WTC11 (cell line): Measurements from ENCODE around the gene WFDC12. TPM values are rescaled to one million over a fixed set of nuclear protein-coding genes. Genes with fewer than 3 reads are reported as not detected.

Source experiments
- ATAC-seq: fragments of 200-7000 bp; cut with Tn5 transposase; 2 replicates; pipeline ENCODE4 v1.10.0; 2021; ENCODE audit warnings: mild to moderate bottlenecking, moderate library complexity
- CTCF ChIA-PET: fragments of 300-600 bp; sonication (Branson Sonifier 250); formaldehyde crosslinking; loops from one replicate; lab custom pipeline; 2021; ENCODE audit warnings: antibody characterized with exemption; lab: Charles Lee
- POLR2A ChIA-PET: fragments of 350-600 bp; sonication (Branson Sonifier 250); formaldehyde crosslinking; loops from one replicate; lab custom pipeline; 2021; ENCODE audit warnings: antibody characterized with exemption; lab: Charles Lee
- DNase-seq: peaks from one replicate; pipeline ENCODE4 v3.0.0; 2021; ENCODE audit warnings: low spot score
- H3K27ac Mint-ChIP-seq: 2 replicates; pipeline ENCODE4 v1.8.0; 2021; ENCODE audit warnings: mixed read lengths
- H3K27me3 Mint-ChIP-seq: 2 replicates; pipeline ENCODE4 v1.8.0; 2021; ENCODE audit warnings: low read depth, mild to moderate bottlenecking, moderate library complexity, mixed read lengths
- H3K36me3 Mint-ChIP-seq: 2 replicates; pipeline ENCODE4 v1.8.0; 2021; ENCODE audit warnings: mixed read lengths
- H3K4me1 Mint-ChIP-seq: 2 replicates; pipeline ENCODE4 v1.8.0; 2022; ENCODE audit warnings: mixed read lengths
- H3K4me3 Mint-ChIP-seq: 2 replicates; pipeline ENCODE4 v1.8.0; 2021; ENCODE audit warnings: mild to moderate bottlenecking, moderate library complexity, mixed read lengths
- H3K9me3 Mint-ChIP-seq: 2 replicates; pipeline ENCODE4 v1.8.0; 2021; ENCODE audit warnings: mixed read lengths
- ETV6 ChIP-seq: sonication (generic); formaldehyde crosslinking; IDR thresholded peaks from 2 replicates; pipeline ENCODE4 v1.8.1; 2022; ENCODE audit warnings: mild to moderate bottlenecking, missing genetic modification reagents
- IRF2 ChIP-seq: sonication (generic); formaldehyde crosslinking; IDR thresholded peaks from 2 replicates; pipeline ENCODE4 v1.8.0; 2022; ENCODE audit warnings: low read depth, missing genetic modification reagents, borderline replicate concordance
- JUN ChIP-seq: sonication (generic); formaldehyde crosslinking; IDR thresholded peaks from 2 replicates; pipeline ENCODE4 v1.8.0; 2023; ENCODE audit warnings: mild to moderate bottlenecking, missing genetic modification reagents
- KAT7 ChIP-seq: sonication (generic); formaldehyde crosslinking; IDR thresholded peaks from 2 replicates; pipeline ENCODE4 v1.8.1; 2023; ENCODE audit warnings: missing genetic modification reagents, mild to moderate bottlenecking, borderline replicate concordance
- NR3C1 ChIP-seq: sonication (generic); formaldehyde crosslinking; conservative IDR thresholded peaks from 2 replicates; pipeline ENCODE4 v1.8.1; 2023; ENCODE audit warnings: low read depth, mild to moderate bottlenecking, missing genetic modification reagents
- PRRX2 ChIP-seq: fragments of 250-450 bp; sonication (Bioruptor Pico); IDR thresholded peaks from 2 replicates; pipeline ENCODE4 v1.8.0; 2021; ENCODE audit warnings: mild to moderate bottlenecking
- TCF7 ChIP-seq: sonication (generic); formaldehyde crosslinking; IDR thresholded peaks from 2 replicates; pipeline ENCODE4 v1.8.0; 2022; ENCODE audit warnings: mild to moderate bottlenecking, low read depth, missing genetic modification reagents, moderate library complexity
- ZNF232 ChIP-seq: sonication (generic); formaldehyde crosslinking; IDR thresholded peaks from 2 replicates; pipeline ENCODE4 v1.8.0; 2022; ENCODE audit warnings: mild to moderate bottlenecking, missing genetic modification reagents
- ZNF317 ChIP-seq: sonication (generic); formaldehyde crosslinking; IDR thresholded peaks from 2 replicates; pipeline ENCODE4 v1.8.1; 2023; ENCODE audit warnings: low read depth, mild to moderate bottlenecking, moderate library complexity, missing genetic modification reagents, borderline replicate concordance
- total RNA-seq: library from RNA; stranded (reverse); gene quantifications from 3 replicates; pipeline ENCODE4 v1.2.3, GENCODE V29; 2021
- TF ChIP-seq, protein P1 (sequence below): fragments of 200-600 bp; IDR thresholded peaks from 2 replicates; pipeline ENCODE4 v1.8.0; 2022; ENCODE audit warnings: antibody characterized with exemption
- TF ChIP-seq, protein P2 (sequence below): sonication (generic); formaldehyde crosslinking; IDR thresholded peaks from 2 replicates; pipeline ENCODE4 v1.8.1; 2023; ENCODE audit warnings: mild to moderate bottlenecking, missing genetic modification reagents, borderline replicate concordance
- TF ChIP-seq, protein P3 (sequence below): sonication (generic); formaldehyde crosslinking; IDR thresholded peaks from 2 replicates; pipeline ENCODE4 v1.8.0; 2022; ENCODE audit warnings: missing genetic modification reagents
- TF ChIP-seq, protein P4 (sequence below): sonication (generic); formaldehyde crosslinking; IDR thresholded peaks from 2 replicates; pipeline ENCODE4 v1.8.1; 2022; ENCODE audit warnings: mild to moderate bottlenecking, moderate library complexity, missing genetic modification reagents
- TF ChIP-seq, protein P5 (sequence below): fragments of 250-450 bp; sonication (Bioruptor Pico); IDR thresholded peaks from 2 replicates; pipeline ENCODE4 v1.9.0; 2021; ENCODE audit warnings: mild to moderate bottlenecking
- TF ChIP-seq, protein P6 (sequence below): sonication (generic); formaldehyde crosslinking; IDR thresholded peaks from 2 replicates; pipeline ENCODE4 v1.8.1; 2022; ENCODE audit warnings: low read depth, mild to moderate bottlenecking, moderate library complexity, missing genetic modification reagents, borderline replicate concordance

Gene WFDC12
- total RNA-seq, 1 experiment from 2014 or later: not detected

DNA sequence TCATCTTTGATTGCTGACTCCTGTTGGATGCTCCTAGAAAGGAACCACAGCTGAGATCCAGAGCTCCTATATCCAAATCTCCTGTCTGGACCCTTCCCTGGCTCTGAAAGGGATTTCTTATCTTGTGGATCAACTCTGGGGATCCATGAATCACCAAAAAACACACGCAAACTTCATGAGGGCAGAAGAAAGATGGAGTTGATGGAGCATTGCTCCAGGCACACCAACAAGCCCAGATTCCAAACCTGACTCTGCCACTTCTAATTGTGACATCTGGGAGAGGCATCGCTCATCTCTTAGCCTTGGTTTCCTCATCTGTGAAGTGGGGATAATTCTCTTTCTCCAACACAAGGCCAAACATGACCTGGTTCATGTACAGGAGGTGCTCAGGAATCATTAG lies 30.1 kb downstream of the WFDC12 start (continued):
- TF ChIP-seq, protein P1, sequence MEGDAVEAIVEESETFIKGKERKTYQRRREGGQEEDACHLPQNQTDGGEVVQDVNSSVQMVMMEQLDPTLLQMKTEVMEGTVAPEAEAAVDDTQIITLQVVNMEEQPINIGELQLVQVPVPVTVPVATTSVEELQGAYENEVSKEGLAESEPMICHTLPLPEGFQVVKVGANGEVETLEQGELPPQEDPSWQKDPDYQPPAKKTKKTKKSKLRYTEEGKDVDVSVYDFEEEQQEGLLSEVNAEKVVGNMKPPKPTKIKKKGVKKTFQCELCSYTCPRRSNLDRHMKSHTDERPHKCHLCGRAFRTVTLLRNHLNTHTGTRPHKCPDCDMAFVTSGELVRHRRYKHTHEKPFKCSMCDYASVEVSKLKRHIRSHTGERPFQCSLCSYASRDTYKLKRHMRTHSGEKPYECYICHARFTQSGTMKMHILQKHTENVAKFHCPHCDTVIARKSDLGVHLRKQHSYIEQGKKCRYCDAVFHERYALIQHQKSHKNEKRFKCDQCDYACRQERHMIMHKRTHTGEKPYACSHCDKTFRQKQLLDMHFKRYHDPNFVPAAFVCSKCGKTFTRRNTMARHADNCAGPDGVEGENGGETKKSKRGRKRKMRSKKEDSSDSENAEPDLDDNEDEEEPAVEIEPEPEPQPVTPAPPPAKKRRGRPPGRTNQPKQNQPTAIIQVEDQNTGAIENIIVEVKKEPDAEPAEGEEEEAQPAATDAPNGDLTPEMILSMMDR: no peak
- TF ChIP-seq, protein P2, sequence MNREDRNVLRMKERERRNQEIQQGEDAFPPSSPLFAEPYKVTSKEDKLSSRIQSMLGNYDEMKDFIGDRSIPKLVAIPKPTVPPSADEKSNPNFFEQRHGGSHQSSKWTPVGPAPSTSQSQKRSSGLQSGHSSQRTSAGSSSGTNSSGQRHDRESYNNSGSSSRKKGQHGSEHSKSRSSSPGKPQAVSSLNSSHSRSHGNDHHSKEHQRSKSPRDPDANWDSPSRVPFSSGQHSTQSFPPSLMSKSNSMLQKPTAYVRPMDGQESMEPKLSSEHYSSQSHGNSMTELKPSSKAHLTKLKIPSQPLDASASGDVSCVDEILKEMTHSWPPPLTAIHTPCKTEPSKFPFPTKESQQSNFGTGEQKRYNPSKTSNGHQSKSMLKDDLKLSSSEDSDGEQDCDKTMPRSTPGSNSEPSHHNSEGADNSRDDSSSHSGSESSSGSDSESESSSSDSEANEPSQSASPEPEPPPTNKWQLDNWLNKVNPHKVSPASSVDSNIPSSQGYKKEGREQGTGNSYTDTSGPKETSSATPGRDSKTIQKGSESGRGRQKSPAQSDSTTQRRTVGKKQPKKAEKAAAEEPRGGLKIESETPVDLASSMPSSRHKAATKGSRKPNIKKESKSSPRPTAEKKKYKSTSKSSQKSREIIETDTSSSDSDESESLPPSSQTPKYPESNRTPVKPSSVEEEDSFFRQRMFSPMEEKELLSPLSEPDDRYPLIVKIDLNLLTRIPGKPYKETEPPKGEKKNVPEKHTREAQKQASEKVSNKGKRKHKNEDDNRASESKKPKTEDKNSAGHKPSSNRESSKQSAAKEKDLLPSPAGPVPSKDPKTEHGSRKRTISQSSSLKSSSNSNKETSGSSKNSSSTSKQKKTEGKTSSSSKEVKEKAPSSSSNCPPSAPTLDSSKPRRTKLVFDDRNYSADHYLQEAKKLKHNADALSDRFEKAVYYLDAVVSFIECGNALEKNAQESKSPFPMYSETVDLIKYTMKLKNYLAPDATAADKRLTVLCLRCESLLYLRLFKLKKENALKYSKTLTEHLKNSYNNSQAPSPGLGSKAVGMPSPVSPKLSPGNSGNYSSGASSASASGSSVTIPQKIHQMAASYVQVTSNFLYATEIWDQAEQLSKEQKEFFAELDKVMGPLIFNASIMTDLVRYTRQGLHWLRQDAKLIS (CRISPR knock-in tag): no peak
- TF ChIP-seq, protein P3, sequence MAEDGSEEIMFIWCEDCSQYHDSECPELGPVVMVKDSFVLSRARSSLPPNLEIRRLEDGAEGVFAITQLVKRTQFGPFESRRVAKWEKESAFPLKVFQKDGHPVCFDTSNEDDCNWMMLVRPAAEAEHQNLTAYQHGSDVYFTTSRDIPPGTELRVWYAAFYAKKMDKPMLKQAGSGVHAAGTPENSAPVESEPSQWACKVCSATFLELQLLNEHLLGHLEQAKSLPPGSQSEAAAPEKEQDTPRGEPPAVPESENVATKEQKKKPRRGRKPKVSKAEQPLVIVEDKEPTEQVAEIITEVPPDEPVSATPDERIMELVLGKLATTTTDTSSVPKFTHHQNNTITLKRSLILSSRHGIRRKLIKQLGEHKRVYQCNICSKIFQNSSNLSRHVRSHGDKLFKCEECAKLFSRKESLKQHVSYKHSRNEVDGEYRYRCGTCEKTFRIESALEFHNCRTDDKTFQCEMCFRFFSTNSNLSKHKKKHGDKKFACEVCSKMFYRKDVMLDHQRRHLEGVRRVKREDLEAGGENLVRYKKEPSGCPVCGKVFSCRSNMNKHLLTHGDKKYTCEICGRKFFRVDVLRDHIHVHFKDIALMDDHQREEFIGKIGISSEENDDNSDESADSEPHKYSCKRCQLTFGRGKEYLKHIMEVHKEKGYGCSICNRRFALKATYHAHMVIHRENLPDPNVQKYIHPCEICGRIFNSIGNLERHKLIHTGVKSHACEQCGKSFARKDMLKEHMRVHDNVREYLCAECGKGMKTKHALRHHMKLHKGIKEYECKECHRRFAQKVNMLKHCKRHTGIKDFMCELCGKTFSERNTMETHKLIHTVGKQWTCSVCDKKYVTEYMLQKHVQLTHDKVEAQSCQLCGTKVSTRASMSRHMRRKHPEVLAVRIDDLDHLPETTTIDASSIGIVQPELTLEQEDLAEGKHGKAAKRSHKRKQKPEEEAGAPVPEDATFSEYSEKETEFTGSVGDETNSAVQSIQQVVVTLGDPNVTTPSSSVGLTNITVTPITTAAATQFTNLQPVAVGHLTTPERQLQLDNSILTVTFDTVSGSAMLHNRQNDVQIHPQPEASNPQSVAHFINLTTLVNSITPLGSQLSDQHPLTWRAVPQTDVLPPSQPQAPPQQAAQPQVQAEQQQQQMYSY (CRISPR knock-in tag): no peak
- no peak for TF ChIP-seq TCF7
- TF ChIP-seq, protein P4, sequence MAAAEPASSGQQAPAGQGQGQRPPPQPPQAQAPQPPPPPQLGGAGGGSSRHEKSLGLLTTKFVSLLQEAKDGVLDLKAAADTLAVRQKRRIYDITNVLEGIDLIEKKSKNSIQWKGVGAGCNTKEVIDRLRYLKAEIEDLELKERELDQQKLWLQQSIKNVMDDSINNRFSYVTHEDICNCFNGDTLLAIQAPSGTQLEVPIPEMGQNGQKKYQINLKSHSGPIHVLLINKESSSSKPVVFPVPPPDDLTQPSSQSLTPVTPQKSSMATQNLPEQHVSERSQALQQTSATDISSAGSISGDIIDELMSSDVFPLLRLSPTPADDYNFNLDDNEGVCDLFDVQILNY (CRISPR knock-in tag): no peak
- no peak for TF ChIP-seq KAT7 (CRISPR knock-in tag)
- TF ChIP-seq, protein P5, sequence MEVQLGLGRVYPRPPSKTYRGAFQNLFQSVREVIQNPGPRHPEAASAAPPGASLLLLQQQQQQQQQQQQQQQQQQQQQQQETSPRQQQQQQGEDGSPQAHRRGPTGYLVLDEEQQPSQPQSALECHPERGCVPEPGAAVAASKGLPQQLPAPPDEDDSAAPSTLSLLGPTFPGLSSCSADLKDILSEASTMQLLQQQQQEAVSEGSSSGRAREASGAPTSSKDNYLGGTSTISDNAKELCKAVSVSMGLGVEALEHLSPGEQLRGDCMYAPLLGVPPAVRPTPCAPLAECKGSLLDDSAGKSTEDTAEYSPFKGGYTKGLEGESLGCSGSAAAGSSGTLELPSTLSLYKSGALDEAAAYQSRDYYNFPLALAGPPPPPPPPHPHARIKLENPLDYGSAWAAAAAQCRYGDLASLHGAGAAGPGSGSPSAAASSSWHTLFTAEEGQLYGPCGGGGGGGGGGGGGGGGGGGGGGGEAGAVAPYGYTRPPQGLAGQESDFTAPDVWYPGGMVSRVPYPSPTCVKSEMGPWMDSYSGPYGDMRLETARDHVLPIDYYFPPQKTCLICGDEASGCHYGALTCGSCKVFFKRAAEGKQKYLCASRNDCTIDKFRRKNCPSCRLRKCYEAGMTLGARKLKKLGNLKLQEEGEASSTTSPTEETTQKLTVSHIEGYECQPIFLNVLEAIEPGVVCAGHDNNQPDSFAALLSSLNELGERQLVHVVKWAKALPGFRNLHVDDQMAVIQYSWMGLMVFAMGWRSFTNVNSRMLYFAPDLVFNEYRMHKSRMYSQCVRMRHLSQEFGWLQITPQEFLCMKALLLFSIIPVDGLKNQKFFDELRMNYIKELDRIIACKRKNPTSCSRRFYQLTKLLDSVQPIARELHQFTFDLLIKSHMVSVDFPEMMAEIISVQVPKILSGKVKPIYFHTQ (CRISPR knock-in tag): no peak
- no peak for TF ChIP-seq ZNF232
- TF ChIP-seq ZNF317 (CRISPR knock-in tag): no peak

DNA sequence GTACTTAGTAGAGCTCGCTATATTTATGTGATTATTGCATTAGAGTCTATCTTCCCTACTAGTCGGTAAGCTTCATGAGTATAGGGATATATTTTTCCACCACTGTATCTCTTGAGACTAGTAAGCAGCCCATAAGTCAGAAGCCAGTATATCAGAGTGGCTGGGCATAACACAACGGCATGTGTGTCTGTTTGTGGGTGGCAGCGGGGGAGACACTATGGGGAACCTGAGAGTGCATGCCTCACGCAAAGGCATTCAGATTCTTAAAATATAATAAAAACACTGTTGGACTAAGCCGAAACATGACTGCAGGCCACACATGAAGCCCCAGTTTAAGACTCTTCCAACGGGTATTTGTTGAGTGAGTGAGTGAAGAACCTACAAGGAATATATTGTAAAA lies 31.4 kb downstream of the WFDC12 start:
- ChIA-PET POLR2A (no interaction called here), CTCF (interaction anchor here (0.8 to 9.5 kb wide), 4 partner anchors 20 to 137 kb away, joined by 4 to 165 read pairs (median 54); partner anchors contain the start of gene WFDC5)
- H3K36me3 Mint-ChIP-seq: peaks cover 3% of the 10 kb centered on the region; the same call in 1 of the 2 replicates
- peaks cover 20% of the 10 kb centered on the region for H3K27me3 Mint-ChIP-seq
- ATAC-seq: no peak
- H3K4me3 Mint-ChIP-seq: no peak overlapping the region
- no peak for DNase-seq
- no peak overlapping the region for H3K27ac Mint-ChIP-seq
- TF ChIP-seq ETV6: no peak
- TF ChIP-seq TCF7: no peak
- TF ChIP-seq JUN (CRISPR knock-in tag): no peak
- TF ChIP-seq PRRX2: no peak
- TF ChIP-seq, protein P6, sequence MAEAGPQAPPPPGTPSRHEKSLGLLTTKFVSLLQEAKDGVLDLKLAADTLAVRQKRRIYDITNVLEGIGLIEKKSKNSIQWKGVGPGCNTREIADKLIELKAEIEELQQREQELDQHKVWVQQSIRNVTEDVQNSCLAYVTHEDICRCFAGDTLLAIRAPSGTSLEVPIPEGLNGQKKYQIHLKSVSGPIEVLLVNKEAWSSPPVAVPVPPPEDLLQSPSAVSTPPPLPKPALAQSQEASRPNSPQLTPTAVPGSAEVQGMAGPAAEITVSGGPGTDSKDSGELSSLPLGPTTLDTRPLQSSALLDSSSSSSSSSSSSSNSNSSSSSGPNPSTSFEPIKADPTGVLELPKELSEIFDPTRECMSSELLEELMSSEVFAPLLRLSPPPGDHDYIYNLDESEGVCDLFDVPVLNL: no peak
- no peak for TF ChIP-seq IRF2 (CRISPR knock-in tag)
- TF ChIP-seq NR3C1 (CRISPR knock-in tag): no peak
- H3K9me3 Mint-ChIP-seq: no peaks in the 10 kb centered on the region
- peaks cover 10% of the 10 kb centered on the region for H3K4me1 Mint-ChIP-seq
